GM23338 (cell line): ENCODE results near the gene KCNK1. TPM values are rescaled to one million over a fixed set of nuclear protein-coding genes. Genes with fewer than 3 reads are reported as not detected.

Source experiments
- ATAC-seq: fragments of 200-7000 bp; cut with Tn5 transposase; 3 replicates; pipeline ENCODE4 v1.9.1; 2020
- DNase-seq: peaks from one replicate; pipeline ENCODE4 v3.0.0-alpha.2; 2015; ENCODE audit warnings: low spot score
- H2AFZ ChIP-seq: fragments of 200-600 bp; sonication (generic); 2 replicates; pipeline ENCODE4 v1.8.0; 2016; ENCODE audit warnings: antibody characterized with exemption, mild to moderate bottlenecking, moderate library complexity
- H3F3A ChIP-seq: fragments of 200-600 bp; sonication (generic); replicated peaks from 2 replicates; pipeline ENCODE4 v1.8.0; 2017; ENCODE audit warnings: antibody characterized with exemption, mixed run types, low read depth
- H3K27ac ChIP-seq: fragments of 200-600 bp; sonication (generic); 2 replicates; pipeline ENCODE4 v1.6.1; 2016; ENCODE audit warnings: low read depth
- H3K27me3 ChIP-seq: fragments of 200-600 bp; sonication (generic); 2 replicates; pipeline ENCODE4 v1.8.0; 2016; ENCODE audit warnings: mild to moderate bottlenecking, mixed run types, moderate library complexity; ENCODE audit not compliant: insufficient read depth
- H3K36me3 ChIP-seq: fragments of 200-600 bp; sonication (generic); 2 replicates; pipeline ENCODE4 v1.8.0; 2016; ENCODE audit warnings: mild to moderate bottlenecking; ENCODE audit not compliant: insufficient read depth
- H3K4me1 ChIP-seq: fragments of 200-600 bp; sonication (generic); 2 replicates; pipeline ENCODE4 v1.8.0; 2016; ENCODE audit warnings: mild to moderate bottlenecking, moderate library complexity; ENCODE audit not compliant: insufficient read depth
- H3K4me2 ChIP-seq: fragments of 200-600 bp; sonication (generic); 2 replicates; pipeline ENCODE4 v1.7.1; 2017; ENCODE audit warnings: mixed run types
- H3K4me3 ChIP-seq: fragments of 200-600 bp; sonication (generic); 2 replicates; pipeline ENCODE4 v1.6.1; 2016; ENCODE audit warnings: mixed run types
- H3K79me2 ChIP-seq: fragments of 200-600 bp; sonication (generic); replicated peaks from 2 replicates; pipeline ENCODE4 v1.8.0; 2017; ENCODE audit warnings: mild to moderate bottlenecking; ENCODE audit not compliant: insufficient read depth
- H3K9me2 ChIP-seq: fragments of 200-600 bp; sonication (generic); 2 replicates; pipeline ENCODE4 v1.8.0; 2017; ENCODE audit not compliant: insufficient read depth
- H4K20me1 ChIP-seq: fragments of 200-600 bp; sonication (generic); replicated peaks from 2 replicates; pipeline ENCODE4 v1.8.0; 2017; ENCODE audit warnings: mild to moderate bottlenecking; ENCODE audit not compliant: insufficient read depth
- H3K27ac Mint-ChIP-seq: 2 replicates; pipeline ENCODE4 v1.8.0; 2020; ENCODE audit warnings: inconsistent platforms, mild to moderate bottlenecking, moderate library complexity, mixed read lengths
- H3K27me3 Mint-ChIP-seq: 3 replicates; pipeline ENCODE4 v1.8.0; 2022; ENCODE audit warnings: low read depth, mild to moderate bottlenecking, moderate library complexity, mixed read lengths, inconsistent platforms; ENCODE audit not compliant: insufficient read depth, poor library complexity
- H3K36me3 Mint-ChIP-seq: 3 replicates; pipeline ENCODE4 v1.8.0; 2021; ENCODE audit warnings: low read depth, mild to moderate bottlenecking, inconsistent platforms, moderate library complexity, mixed read lengths
- H3K4me1 Mint-ChIP-seq: 3 replicates; pipeline ENCODE4 v1.8.0; 2020; ENCODE audit warnings: mild to moderate bottlenecking, inconsistent platforms, mixed read lengths
- H3K4me3 Mint-ChIP-seq: 3 replicates; pipeline ENCODE4 v1.8.0; 2021; ENCODE audit warnings: moderate library complexity, mild to moderate bottlenecking, inconsistent platforms, mixed read lengths
- H3K9me3 Mint-ChIP-seq: 3 replicates; pipeline ENCODE4 v1.8.0; 2020; ENCODE audit warnings: moderate library complexity, mild to moderate bottlenecking, inconsistent platforms, mixed read lengths
- CREB1 ChIP-seq: fragments of 250-450 bp; sonication (Bioruptor Pico); IDR thresholded peaks from 2 replicates; pipeline ENCODE4 v1.5.0; 2020; ENCODE audit warnings: low read depth, mild to moderate bottlenecking, moderate library complexity
- EZH2 ChIP-seq: fragments of 200-600 bp; sonication (generic); IDR thresholded peaks from one replicate; pipeline ENCODE4 v1.8.0; 2017; ENCODE audit warnings: antibody characterized with exemption, mild to moderate bottlenecking, low read depth; ENCODE audit not compliant: unreplicated experiment
- EZH2phosphoT487 ChIP-seq: fragments of 200-600 bp; sonication (generic); IDR thresholded peaks from one replicate; pipeline ENCODE4 v1.8.1; 2018; ENCODE audit warnings: antibody characterized with exemption; ENCODE audit not compliant: unreplicated experiment
- JUNB ChIP-seq: IDR thresholded peaks from one replicate; pipeline ENCODE4 v1.6.1; 2016; ENCODE audit warnings: antibody characterized with exemption; ENCODE audit not compliant: unreplicated experiment
- NANOG ChIP-seq: IDR thresholded peaks from 2 replicates; pipeline ENCODE4 v1.6.1; 2016; ENCODE audit warnings: antibody characterized with exemption, borderline replicate concordance
- POLR2AphosphoS5 ChIP-seq: IDR thresholded peaks from 2 replicates; pipeline ENCODE4 v1.6.1; 2016; ENCODE audit warnings: antibody characterized with exemption, low read depth
- STAT1 ChIP-seq: IDR thresholded peaks from one replicate; pipeline ENCODE4 v1.6.1; 2016; ENCODE audit warnings: antibody characterized with exemption; ENCODE audit not compliant: unreplicated experiment
- ZNF114 ChIP-seq: fragments of 250-450 bp; sonication (Bioruptor Pico); IDR thresholded peaks from 2 replicates; pipeline ENCODE4 v1.5.0; 2020; ENCODE audit warnings: mild to moderate bottlenecking, moderate library complexity
- ZNF331 ChIP-seq: fragments of 250-450 bp; sonication (Bioruptor Pico); IDR thresholded peaks from 2 replicates; pipeline ENCODE4 v1.5.0; 2020; ENCODE audit warnings: low read depth, mild to moderate bottlenecking, moderate library complexity
- polyA plus RNA-seq: library from polyadenylated mRNA; unstranded; fragments of >200 nt; fragmentation: Nextera tagmentation; extraction: Ambion mirVana; gene quantifications from 2 replicates; pipeline ENCODE4 v1.2.1, GENCODE V29; 2016
- total RNA-seq: library from RNA; depleted of rRNA; stranded (reverse); fragments of >200 nt; shearing (Covaris generic); gene quantifications from 2 replicates; pipeline ENCODE4 v1.2.3, GENCODE V29; 2014
- TF ChIP-seq, protein P1 (sequence below): IDR thresholded peaks from one replicate; pipeline ENCODE4 v1.6.1; 2018; ENCODE audit warnings: antibody characterized with exemption; ENCODE audit not compliant: unreplicated experiment
- TF ChIP-seq, protein P2 (sequence below): fragments of 250-450 bp; sonication (Bioruptor Pico); IDR thresholded peaks from 2 replicates; pipeline ENCODE4 v1.5.0; 2020; ENCODE audit warnings: mild to moderate bottlenecking, moderate library complexity
- TF ChIP-seq, protein P3 (sequence below): IDR thresholded peaks from 2 replicates; pipeline ENCODE4 v1.6.1; 2016; ENCODE audit warnings: antibody characterized with exemption
- TF ChIP-seq, protein P4 (sequence below), 2 experiments: fragments of 200-600 bp in 1 of 2; sonication (generic) in 1 of 2; conservative IDR thresholded peaks; 2 replicates each; pipeline versions ENCODE4 v1.5.1 to v1.6.1; 2016 to 2017; ENCODE audit warnings: antibody characterized with exemption in 2 of 2, low read depth in 2 of 2, mild to moderate bottlenecking in 2 of 2, moderate library complexity in 1 of 2

KCNK1 gene
- total and polyA plus RNA-seq, 2 experiments from 2014 or later: 10.1 to 12.7 TPM

DNA sequence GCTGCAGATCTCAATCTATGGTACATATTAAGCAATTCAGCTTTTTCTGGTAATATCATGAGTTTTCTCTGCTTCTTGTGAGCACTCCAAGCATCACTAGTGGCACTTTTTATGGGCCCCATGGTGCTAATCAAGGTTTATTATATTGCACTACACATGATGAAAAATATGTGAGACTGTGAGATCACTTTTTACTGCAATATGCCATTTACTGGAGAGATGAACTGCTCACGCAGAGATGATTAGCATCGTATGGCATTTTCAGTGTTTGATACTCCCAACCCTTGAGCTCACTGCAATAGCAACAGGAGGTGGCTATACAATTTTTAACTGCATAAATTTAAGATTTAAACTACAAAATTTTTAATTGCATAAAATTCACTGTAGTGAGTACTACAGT lies 8.7 kb upstream of the KCNK1 start:
- Mint-ChIP-seq H3K27me3 (peaks cover 4% of the 10 kb centered on the region), H3K9me3 (no peaks in the 10 kb centered on the region), H3K4me1 (peaks cover 7% of the 10 kb centered on the region), H3K36me3 (no peaks in the 10 kb centered on the region), H3K27ac (no peak overlapping the region), H3K4me3 (no peak overlapping the region)
- Histone ChIP-seq H3K79me2 (no peaks in the 10 kb centered on the region), H4K20me1 (no peaks in the 10 kb centered on the region), H3K27me3 (no peaks in the 10 kb centered on the region), H3F3A (no peaks in the 10 kb centered on the region), H3K36me3 (no peaks in the 10 kb centered on the region; the same call in 1 of the 2 replicates), H3K4me1 (no peaks in the 10 kb centered on the region), H2AFZ (no peak overlapping the region), H3K4me3 (no peak overlapping the region), H3K27ac (no peak overlapping the region), H3K4me2 (no peak overlapping the region), H3K9me2 (no peaks in the 10 kb centered on the region)
- ATAC-seq (no peak), DNase-seq (no peak)
- TF ChIP-seq NANOG: no peak
- TF ChIP-seq, protein P1, sequence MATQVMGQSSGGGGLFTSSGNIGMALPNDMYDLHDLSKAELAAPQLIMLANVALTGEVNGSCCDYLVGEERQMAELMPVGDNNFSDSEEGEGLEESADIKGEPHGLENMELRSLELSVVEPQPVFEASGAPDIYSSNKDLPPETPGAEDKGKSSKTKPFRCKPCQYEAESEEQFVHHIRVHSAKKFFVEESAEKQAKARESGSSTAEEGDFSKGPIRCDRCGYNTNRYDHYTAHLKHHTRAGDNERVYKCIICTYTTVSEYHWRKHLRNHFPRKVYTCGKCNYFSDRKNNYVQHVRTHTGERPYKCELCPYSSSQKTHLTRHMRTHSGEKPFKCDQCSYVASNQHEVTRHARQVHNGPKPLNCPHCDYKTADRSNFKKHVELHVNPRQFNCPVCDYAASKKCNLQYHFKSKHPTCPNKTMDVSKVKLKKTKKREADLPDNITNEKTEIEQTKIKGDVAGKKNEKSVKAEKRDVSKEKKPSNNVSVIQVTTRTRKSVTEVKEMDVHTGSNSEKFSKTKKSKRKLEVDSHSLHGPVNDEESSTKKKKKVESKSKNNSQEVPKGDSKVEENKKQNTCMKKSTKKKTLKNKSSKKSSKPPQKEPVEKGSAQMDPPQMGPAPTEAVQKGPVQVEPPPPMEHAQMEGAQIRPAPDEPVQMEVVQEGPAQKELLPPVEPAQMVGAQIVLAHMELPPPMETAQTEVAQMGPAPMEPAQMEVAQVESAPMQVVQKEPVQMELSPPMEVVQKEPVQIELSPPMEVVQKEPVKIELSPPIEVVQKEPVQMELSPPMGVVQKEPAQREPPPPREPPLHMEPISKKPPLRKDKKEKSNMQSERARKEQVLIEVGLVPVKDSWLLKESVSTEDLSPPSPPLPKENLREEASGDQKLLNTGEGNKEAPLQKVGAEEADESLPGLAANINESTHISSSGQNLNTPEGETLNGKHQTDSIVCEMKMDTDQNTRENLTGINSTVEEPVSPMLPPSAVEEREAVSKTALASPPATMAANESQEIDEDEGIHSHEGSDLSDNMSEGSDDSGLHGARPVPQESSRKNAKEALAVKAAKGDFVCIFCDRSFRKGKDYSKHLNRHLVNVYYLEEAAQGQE: no peak
- no peak for TF ChIP-seq EZH2phosphoT487
- TF ChIP-seq, protein P2, sequence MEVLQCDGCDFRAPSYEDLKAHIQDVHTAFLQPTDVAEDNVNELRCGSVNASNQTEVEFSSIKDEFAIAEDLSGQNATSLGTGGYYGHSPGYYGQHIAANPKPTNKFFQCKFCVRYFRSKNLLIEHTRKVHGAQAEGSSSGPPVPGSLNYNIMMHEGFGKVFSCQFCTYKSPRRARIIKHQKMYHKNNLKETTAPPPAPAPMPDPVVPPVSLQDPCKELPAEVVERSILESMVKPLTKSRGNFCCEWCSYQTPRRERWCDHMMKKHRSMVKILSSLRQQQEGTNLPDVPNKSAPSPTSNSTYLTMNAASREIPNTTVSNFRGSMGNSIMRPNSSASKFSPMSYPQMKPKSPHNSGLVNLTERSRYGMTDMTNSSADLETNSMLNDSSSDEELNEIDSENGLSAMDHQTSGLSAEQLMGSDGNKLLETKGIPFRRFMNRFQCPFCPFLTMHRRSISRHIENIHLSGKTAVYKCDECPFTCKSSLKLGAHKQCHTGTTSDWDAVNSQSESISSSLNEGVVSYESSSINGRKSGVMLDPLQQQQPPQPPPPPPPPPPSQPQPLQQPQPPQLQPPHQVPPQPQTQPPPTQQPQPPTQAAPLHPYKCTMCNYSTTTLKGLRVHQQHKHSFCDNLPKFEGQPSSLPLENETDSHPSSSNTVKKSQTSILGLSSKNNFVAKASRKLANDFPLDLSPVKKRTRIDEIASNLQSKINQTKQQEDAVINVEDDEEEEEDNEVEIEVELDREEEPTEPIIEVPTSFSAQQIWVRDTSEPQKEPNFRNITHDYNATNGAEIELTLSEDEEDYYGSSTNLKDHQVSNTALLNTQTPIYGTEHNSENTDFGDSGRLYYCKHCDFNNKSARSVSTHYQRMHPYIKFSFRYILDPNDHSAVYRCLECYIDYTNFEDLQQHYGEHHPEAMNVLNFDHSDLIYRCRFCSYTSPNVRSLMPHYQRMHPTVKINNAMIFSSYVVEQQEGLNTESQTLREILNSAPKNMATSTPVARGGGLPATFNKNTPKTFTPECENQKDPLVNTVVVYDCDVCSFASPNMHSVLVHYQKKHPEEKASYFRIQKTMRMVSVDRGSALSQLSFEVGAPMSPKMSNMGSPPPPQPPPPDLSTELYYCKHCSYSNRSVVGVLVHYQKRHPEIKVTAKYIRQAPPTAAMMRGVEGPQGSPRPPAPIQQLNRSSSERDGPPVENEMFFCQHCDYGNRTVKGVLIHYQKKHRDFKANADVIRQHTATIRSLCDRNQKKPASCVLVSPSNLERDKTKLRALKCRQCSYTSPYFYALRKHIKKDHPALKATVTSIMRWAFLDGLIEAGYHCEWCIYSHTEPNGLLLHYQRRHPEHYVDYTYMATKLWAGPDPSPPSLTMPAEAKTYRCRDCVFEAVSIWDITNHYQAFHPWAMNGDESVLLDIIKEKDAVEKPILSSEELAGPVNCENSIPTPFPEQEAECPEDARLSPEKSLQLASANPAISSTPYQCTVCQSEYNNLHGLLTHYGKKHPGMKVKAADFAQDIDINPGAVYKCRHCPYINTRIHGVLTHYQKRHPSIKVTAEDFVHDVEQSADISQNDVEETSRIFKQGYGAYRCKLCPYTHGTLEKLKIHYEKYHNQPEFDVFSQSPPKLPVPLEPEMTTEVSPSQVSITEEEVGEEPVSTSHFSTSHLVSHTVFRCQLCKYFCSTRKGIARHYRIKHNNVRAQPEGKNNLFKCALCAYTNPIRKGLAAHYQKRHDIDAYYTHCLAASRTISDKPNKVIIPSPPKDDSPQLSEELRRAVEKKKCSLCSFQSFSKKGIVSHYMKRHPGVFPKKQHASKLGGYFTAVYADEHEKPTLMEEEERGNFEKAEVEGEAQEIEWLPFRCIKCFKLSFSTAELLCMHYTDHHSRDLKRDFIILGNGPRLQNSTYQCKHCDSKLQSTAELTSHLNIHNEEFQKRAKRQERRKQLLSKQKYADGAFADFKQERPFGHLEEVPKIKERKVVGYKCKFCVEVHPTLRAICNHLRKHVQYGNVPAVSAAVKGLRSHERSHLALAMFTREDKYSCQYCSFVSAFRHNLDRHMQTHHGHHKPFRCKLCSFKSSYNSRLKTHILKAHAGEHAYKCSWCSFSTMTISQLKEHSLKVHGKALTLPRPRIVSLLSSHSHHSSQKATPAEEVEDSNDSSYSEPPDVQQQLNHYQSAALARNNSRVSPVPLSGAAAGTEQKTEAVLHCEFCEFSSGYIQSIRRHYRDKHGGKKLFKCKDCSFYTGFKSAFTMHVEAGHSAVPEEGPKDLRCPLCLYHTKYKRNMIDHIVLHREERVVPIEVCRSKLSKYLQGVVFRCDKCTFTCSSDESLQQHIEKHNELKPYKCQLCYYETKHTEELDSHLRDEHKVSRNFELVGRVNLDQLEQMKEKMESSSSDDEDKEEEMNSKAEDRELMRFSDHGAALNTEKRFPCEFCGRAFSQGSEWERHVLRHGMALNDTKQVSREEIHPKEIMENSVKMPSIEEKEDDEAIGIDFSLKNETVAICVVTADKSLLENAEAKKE (CRISPR knock-in tag): no peak
- no peak for TF ChIP-seq ZNF331 (CRISPR knock-in tag)
- TF ChIP-seq JUNB: no peak
- TF ChIP-seq ZNF114 (CRISPR knock-in tag): no peak
- TF ChIP-seq, protein P3, sequence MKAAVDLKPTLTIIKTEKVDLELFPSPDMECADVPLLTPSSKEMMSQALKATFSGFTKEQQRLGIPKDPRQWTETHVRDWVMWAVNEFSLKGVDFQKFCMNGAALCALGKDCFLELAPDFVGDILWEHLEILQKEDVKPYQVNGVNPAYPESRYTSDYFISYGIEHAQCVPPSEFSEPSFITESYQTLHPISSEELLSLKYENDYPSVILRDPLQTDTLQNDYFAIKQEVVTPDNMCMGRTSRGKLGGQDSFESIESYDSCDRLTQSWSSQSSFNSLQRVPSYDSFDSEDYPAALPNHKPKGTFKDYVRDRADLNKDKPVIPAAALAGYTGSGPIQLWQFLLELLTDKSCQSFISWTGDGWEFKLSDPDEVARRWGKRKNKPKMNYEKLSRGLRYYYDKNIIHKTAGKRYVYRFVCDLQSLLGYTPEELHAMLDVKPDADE: no peak
- no peak for TF ChIP-seq EZH2
- no peak for TF ChIP-seq CREB1 (CRISPR knock-in tag)
- no peak for TF ChIP-seq STAT1
- TF ChIP-seq POLR2AphosphoS5: no peak
- TF ChIP-seq, protein P4, sequence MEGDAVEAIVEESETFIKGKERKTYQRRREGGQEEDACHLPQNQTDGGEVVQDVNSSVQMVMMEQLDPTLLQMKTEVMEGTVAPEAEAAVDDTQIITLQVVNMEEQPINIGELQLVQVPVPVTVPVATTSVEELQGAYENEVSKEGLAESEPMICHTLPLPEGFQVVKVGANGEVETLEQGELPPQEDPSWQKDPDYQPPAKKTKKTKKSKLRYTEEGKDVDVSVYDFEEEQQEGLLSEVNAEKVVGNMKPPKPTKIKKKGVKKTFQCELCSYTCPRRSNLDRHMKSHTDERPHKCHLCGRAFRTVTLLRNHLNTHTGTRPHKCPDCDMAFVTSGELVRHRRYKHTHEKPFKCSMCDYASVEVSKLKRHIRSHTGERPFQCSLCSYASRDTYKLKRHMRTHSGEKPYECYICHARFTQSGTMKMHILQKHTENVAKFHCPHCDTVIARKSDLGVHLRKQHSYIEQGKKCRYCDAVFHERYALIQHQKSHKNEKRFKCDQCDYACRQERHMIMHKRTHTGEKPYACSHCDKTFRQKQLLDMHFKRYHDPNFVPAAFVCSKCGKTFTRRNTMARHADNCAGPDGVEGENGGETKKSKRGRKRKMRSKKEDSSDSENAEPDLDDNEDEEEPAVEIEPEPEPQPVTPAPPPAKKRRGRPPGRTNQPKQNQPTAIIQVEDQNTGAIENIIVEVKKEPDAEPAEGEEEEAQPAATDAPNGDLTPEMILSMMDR (conservative IDR thresholded peaks at IDR 0.05; ENCODE audit: low read depth in 2 of 2): no peak
